ENCODE results near the gene ITPR3.
A peak's percentile ranks its signal among the peaks of the same experiment; 100 is the strongest.
"Not testable (repeated sequence)": the region's sequence is repeated elsewhere in the genome, so short reads cannot be mapped to it uniquely, and the experiment has no call there.

Gene ITPR3

GRCh38 chr6:33630014-33630413, 8.9 kb downstream of the ITPR3 start:
- TF ChIP-seq, protein P1, sequence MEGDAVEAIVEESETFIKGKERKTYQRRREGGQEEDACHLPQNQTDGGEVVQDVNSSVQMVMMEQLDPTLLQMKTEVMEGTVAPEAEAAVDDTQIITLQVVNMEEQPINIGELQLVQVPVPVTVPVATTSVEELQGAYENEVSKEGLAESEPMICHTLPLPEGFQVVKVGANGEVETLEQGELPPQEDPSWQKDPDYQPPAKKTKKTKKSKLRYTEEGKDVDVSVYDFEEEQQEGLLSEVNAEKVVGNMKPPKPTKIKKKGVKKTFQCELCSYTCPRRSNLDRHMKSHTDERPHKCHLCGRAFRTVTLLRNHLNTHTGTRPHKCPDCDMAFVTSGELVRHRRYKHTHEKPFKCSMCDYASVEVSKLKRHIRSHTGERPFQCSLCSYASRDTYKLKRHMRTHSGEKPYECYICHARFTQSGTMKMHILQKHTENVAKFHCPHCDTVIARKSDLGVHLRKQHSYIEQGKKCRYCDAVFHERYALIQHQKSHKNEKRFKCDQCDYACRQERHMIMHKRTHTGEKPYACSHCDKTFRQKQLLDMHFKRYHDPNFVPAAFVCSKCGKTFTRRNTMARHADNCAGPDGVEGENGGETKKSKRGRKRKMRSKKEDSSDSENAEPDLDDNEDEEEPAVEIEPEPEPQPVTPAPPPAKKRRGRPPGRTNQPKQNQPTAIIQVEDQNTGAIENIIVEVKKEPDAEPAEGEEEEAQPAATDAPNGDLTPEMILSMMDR (conservative IDR thresholded peaks at IDR 0.05; ENCODE audit: low read depth, low read length) = no peak
- DNase-seq (ENCODE audit: low read depth) = no peak
- H3K4me3 ChIP-seq (ENCODE audit: low read length) = no peak overlapping the region

DNA sequence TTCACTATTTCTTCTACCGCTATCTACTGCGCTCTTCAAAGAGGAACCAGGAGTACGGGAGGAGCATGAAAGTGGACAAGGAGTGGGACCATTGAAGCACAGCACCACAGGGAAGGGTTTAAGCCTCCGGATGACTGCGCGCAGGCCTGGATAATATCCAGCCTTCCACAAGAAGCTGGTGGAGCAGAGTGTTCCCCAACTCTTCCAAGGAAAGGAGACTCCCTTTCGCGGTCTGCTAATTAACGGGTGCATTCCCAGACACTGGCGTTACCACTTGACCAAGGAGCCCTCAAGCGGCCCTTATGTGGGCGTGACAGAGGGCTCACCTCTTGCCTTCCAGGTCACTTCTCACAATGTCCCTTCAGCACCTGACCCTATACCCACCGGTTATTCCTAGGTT, 10.4 kb downstream of the ITPR3 start:
- DNase-seq (ENCODE audit: low read depth); H3K4me3 ChIP-seq (ENCODE audit: low read length): not testable (repeated sequence)

DNA sequence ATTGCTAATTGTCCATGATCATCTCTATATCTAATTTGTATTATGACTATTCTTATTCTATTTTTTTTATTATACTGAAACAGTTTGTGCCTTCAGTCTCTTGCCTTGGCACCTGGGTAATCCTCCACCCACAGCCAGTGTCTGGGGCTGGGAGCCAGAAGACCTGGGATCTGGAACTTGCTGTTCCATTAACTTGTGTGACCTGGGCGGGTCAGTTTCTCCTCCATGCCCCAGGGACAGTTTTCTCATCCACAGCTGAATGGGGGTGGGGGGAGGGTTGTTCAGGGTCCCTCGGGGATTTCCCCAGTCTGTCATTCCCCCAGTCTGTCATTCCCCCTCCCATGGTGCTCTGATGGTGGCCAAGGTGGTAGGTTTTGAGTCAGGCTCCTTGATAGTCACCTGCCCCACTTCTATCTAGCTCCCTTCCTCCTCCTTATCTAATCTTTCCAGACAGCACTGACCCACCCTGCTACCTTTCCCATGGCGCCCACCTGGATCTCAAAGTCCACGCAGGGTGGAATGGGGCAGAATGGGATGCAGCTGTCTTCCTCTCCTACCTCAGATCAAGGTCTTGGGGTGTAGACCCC, 10.9 kb downstream of the ITPR3 start:
- TF ChIP-seq, protein P1 (conservative IDR thresholded peaks at IDR 0.05; ENCODE audit: low read depth, low read length) = no peak
- DNase-seq (ENCODE audit: low read depth) = no peak
- H3K4me3 ChIP-seq (ENCODE audit: low read length) = no peak overlapping the region

- H3K4me3 ChIP-seq (ENCODE audit: low read length) = peak overlapping the region; percentile 52
- DNase-seq (ENCODE audit: low read depth) = no peak
- TF ChIP-seq, protein P1 (conservative IDR thresholded peaks at IDR 0.05; ENCODE audit: low read depth, low read length) = peak; percentile 91
Measured at GRCh38 chr6:33632558-33633039, 11.5 kb downstream of the ITPR3 start.

- TF ChIP-seq, protein P1 (conservative IDR thresholded peaks at IDR 0.05; ENCODE audit: low read depth, low read length) = no peak
- no peak for DNase-seq (ENCODE audit: low read depth)
- H3K4me3 ChIP-seq (ENCODE audit: low read length) = peak overlapping the region; percentile 52
Measured at GRCh38 chr6:33633084-33633461, 12.0 kb downstream of the ITPR3 start.

GRCh38 chr6:33633462-33634158, 12.5 kb downstream of the ITPR3 start:
- TF ChIP-seq, protein P1 (conservative IDR thresholded peaks at IDR 0.05; ENCODE audit: low read depth, low read length) = no peak
- no peak for DNase-seq (ENCODE audit: low read depth)
- peak overlapping the region; percentile 64 for H3K4me3 ChIP-seq (ENCODE audit: low read length)

DNA sequence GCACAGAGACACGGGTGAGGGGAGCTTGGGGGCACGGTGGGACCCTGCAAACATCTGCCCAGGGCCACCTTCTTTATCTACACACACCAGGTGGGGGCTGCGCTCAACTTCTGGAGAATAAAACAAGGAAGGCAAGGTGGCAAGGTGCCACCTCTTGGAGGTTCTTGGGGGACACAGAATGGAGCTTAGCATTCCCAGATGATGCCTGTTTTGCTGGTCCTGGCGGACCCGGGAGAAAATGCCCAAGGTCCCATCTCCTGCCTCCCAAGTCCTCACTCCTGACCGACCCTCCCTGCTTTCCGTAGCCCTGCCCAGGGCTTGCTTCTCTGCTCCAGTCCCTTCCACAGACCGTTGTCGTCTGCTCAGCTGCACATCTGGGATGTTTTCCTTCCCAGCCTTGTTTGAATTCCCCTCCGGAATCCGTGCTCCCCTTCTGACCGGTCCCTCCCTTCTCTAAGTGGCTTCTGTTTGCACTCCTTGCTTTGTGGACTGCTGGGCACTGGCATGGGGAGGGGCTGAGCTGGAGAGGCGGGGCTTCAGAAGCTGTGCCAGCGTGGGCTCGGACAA, 13.1 kb downstream of the ITPR3 start:
- peak overlapping the region; percentile 64 for H3K4me3 ChIP-seq (ENCODE audit: low read length)
- TF ChIP-seq, protein P1 (conservative IDR thresholded peaks at IDR 0.05; ENCODE audit: low read depth, low read length) = no peak
- DNase-seq (ENCODE audit: low read depth) = no peak
